Measurements from ENCODE around the gene APIP.

Gene APIP, protein sequence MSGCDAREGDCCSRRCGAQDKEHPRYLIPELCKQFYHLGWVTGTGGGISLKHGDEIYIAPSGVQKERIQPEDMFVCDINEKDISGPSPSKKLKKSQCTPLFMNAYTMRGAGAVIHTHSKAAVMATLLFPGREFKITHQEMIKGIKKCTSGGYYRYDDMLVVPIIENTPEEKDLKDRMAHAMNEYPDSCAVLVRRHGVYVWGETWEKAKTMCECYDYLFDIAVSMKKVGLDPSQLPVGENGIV

GRCh38 chr11:34916015-34916842 is at the start of gene APIP, which contains the start of gene PDHX:
TSS of gene APIP (minus strand) at chr11:34916379. CDS start at chr11:34916284, 95 bp downstream.
TSS of gene PDHX (plus strand) at chr11:34916618. CDS start at chr11:34916656, 38 bp downstream.
- H2AFZ ChIP-seq (ENCODE audit: low read length): peak within 1 kb of the TSS; percentile 5; the same call in 1 of the 2 replicates
- no peaks in the 10 kb centered on the region for H3K27me3 ChIP-seq (ENCODE audit: insufficient read depth, low read length)
- peak within 1 kb of the TSS; percentile 94 for H3K4me3 ChIP-seq (ENCODE audit: low read depth, low read length, poor library complexity, severe bottlenecking)
- H3K79me2 ChIP-seq (ENCODE audit: insufficient read depth, low read length): peaks cover 30% of the 10 kb centered on the region
- H3F3A ChIP-seq (ENCODE audit: insufficient read depth, low read length): no peaks in the 10 kb centered on the region
- peak within 1 kb of the TSS; percentile 96 for H3K9ac ChIP-seq (ENCODE audit: low read length)
- peaks cover 16% of the 10 kb centered on the region for H3K36me3 ChIP-seq (ENCODE audit: insufficient read depth, low read length)
- H3K9me2 ChIP-seq (ENCODE audit: low read depth, low read length): no peaks in the 10 kb centered on the region
- H3K9me3 ChIP-seq (ENCODE audit: low read length): no peaks in the 10 kb centered on the region
- peaks cover 33% of the 10 kb centered on the region for H3K4me1 ChIP-seq (ENCODE audit: insufficient read depth, low read length, severe bottlenecking)
- no peak for TF ChIP-seq EZH2 (IDR thresholded peaks at IDR 0.05; ENCODE audit: borderline replicate concordance, low read length)
- TF ChIP-seq, protein P1, sequence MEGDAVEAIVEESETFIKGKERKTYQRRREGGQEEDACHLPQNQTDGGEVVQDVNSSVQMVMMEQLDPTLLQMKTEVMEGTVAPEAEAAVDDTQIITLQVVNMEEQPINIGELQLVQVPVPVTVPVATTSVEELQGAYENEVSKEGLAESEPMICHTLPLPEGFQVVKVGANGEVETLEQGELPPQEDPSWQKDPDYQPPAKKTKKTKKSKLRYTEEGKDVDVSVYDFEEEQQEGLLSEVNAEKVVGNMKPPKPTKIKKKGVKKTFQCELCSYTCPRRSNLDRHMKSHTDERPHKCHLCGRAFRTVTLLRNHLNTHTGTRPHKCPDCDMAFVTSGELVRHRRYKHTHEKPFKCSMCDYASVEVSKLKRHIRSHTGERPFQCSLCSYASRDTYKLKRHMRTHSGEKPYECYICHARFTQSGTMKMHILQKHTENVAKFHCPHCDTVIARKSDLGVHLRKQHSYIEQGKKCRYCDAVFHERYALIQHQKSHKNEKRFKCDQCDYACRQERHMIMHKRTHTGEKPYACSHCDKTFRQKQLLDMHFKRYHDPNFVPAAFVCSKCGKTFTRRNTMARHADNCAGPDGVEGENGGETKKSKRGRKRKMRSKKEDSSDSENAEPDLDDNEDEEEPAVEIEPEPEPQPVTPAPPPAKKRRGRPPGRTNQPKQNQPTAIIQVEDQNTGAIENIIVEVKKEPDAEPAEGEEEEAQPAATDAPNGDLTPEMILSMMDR (IDR thresholded peaks at IDR 0.05; ENCODE audit: low read length): no peak
- peak within 1 kb of the TSS; percentile 88 for H3K4me2 ChIP-seq (ENCODE audit: low read length)
- no peaks in the 10 kb centered on the region for H4K20me1 ChIP-seq (ENCODE audit: insufficient read depth, low read length)
- peak within 1 kb of the TSS; percentile 64 for H3K27ac ChIP-seq (ENCODE audit: low read depth, low read length, poor library complexity, severe bottlenecking)

DNA sequence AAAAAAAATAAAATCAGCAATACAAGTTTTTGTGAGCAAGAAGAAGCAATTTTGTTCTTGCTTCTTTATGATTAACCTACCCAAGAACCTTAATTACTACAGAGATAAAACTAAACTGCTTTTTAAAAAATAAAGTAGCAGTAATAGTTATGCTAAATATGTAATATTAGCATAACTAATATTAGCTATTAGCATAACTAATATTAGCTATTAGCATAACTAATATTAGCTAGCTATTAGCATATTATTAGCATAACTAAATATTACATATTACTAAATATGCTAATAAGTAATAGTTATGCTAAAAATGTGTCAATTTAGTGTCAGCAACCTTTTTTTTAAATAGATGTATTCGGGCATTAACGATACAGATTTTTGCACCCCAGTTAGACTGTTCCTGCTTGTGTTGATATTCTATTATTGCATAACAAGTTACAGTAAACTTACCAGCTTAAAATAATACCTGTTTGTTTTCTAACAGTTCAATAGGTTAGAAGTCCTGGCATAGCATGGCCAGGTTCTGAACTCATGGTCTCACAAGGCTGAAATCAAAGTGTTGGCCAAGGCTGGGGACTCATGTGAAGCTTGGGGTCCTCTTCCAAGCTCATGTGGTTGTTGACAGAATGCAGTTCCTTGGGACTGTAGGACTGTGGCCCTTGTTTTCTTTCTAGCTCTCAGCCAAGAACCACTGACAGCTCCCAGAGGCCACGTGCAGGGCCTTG is 48.6 kb upstream of the APIP start:
- Histone ChIP-seq H3K4me3 (ENCODE audit: low read depth, low read length, poor library complexity, severe bottlenecking) (no peak overlapping the region), H3K36me3 (ENCODE audit: insufficient read depth, low read length) (peaks cover 19% of the 10 kb centered on the region), H3K27me3 (ENCODE audit: insufficient read depth, low read length) (no peaks in the 10 kb centered on the region), H3K79me2 (ENCODE audit: insufficient read depth, low read length) (no peaks in the 10 kb centered on the region), H4K20me1 (ENCODE audit: insufficient read depth, low read length) (no peaks in the 10 kb centered on the region), H3K9me3 (ENCODE audit: low read length) (no peaks in the 10 kb centered on the region), H3F3A (ENCODE audit: insufficient read depth, low read length) (no peaks in the 10 kb centered on the region), H3K4me2 (ENCODE audit: low read length) (no peak overlapping the region), H3K4me1 (ENCODE audit: insufficient read depth, low read length, severe bottlenecking) (no peaks in the 10 kb centered on the region), H3K9me2 (ENCODE audit: low read depth, low read length) (no peaks in the 10 kb centered on the region), H3K27ac (ENCODE audit: low read depth, low read length, poor library complexity, severe bottlenecking) (no peak overlapping the region), H2AFZ (ENCODE audit: low read length) (no peak overlapping the region), H3K9ac (ENCODE audit: low read length) (no peak overlapping the region)
- TF ChIP-seq, protein P1 (IDR thresholded peaks at IDR 0.05; ENCODE audit: low read length): no peak
- TF ChIP-seq EZH2 (IDR thresholded peaks at IDR 0.05; ENCODE audit: borderline replicate concordance, low read length): no peak

DNA sequence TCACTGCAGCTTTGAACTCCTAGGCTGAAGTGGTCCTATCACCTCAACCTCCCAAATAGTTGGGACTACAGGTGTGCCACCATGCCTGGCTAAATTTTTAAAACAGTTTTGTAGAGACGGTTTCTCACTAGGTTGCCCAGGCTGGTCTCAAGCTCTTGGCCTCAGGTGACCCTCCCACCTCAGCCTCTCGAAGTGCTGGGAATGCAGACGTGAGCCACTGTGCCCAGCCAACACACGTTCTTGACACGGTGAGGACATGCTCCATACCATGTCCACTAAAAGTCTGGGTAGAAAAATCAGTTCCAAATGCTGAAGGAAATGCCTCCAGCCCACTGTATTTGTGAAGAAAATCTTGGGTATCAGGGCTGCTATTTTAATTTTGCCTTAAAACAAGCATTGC is 47.2 kb upstream of the APIP start:
- no peak overlapping the region for H3K4me3 ChIP-seq (ENCODE audit: low read depth, low read length, poor library complexity, severe bottlenecking)
- H3K9me2 ChIP-seq (ENCODE audit: low read depth, low read length): no peaks in the 10 kb centered on the region
- TF ChIP-seq EZH2 (IDR thresholded peaks at IDR 0.05; ENCODE audit: borderline replicate concordance, low read length): no peak
- TF ChIP-seq, protein P1 (IDR thresholded peaks at IDR 0.05; ENCODE audit: low read length): no peak
- no peaks in the 10 kb centered on the region for H4K20me1 ChIP-seq (ENCODE audit: insufficient read depth, low read length)
- H2AFZ ChIP-seq (ENCODE audit: low read length): no peak overlapping the region
- no peaks in the 10 kb centered on the region for H3K9me3 ChIP-seq (ENCODE audit: low read length)
- H3K79me2 ChIP-seq (ENCODE audit: insufficient read depth, low read length): no peaks in the 10 kb centered on the region
- H3K27ac ChIP-seq (ENCODE audit: low read depth, low read length, poor library complexity, severe bottlenecking): no peak overlapping the region
- no peak overlapping the region for H3K4me2 ChIP-seq (ENCODE audit: low read length)
- H3K27me3 ChIP-seq (ENCODE audit: insufficient read depth, low read length): no peaks in the 10 kb centered on the region
- no peaks in the 10 kb centered on the region for H3K4me1 ChIP-seq (ENCODE audit: insufficient read depth, low read length, severe bottlenecking)
- no peaks in the 10 kb centered on the region for H3F3A ChIP-seq (ENCODE audit: insufficient read depth, low read length)
- H3K36me3 ChIP-seq (ENCODE audit: insufficient read depth, low read length): peaks cover 21% of the 10 kb centered on the region
- no peak overlapping the region for H3K9ac ChIP-seq (ENCODE audit: low read length)
